C4-2B (cell line): ENCODE results near the gene RPS6KB1.

Experiments
- H3K27ac ChIP-seq: fragments of 450-650 bp; 2 replicates; pipeline ENCODE4 v1.5.1; 2017
- CTCF ChIP-seq: fragments of 450-650 bp; conservative IDR thresholded peaks from 2 replicates; pipeline ENCODE4 v1.5.1; 2017; ENCODE audit warnings: mild to moderate bottlenecking
- ZFX ChIP-seq: fragments of 450-650 bp; IDR thresholded peaks from 2 replicates; pipeline ENCODE4 v1.6.1; 2017

The RPS6KB1 gene

GRCh38 chr17:59859444-59860025 is 33.4 kb upstream of the RPS6KB1 start:
- H3K27ac ChIP-seq: no peak overlapping the region

GRCh38 chr17:59863616-59864015 is 29.3 kb upstream of the RPS6KB1 start:
- no peak for TF ChIP-seq CTCF
- no peak for TF ChIP-seq ZFX
- H3K27ac ChIP-seq: peak overlapping the region; percentile 55

More at GRCh38 chr17:59859444-59860025, 33.4 kb upstream of the RPS6KB1 start:
- TF ChIP-seq ZFX (no peak), CTCF (peak; percentile 58)

GRCh38 chr17:59869941-59870218 is 23.0 kb upstream of the RPS6KB1 start:
- peak overlapping the region; percentile 85 for H3K27ac ChIP-seq
- no peak for TF ChIP-seq ZFX
- TF ChIP-seq CTCF: no peak

GRCh38 chr17:59870482-59870881 is 22.4 kb upstream of the RPS6KB1 start:
- peak overlapping the region; percentile 85 for H3K27ac ChIP-seq
- no peak for TF ChIP-seq ZFX
- TF ChIP-seq CTCF: no peak

GRCh38 chr17:59872351-59872750 is 20.6 kb upstream of the RPS6KB1 start:
- peak overlapping the region; percentile 85 for H3K27ac ChIP-seq
- TF ChIP-seq ZFX (no peak), CTCF (no peak)

- H3K27ac ChIP-seq: peak overlapping the region; percentile 31
Measured at GRCh38 chr17:59873414-59873813, 19.5 kb upstream of the RPS6KB1 start.

- TF ChIP-seq CTCF: no peak
- no peak for TF ChIP-seq ZFX
- no peak overlapping the region for H3K27ac ChIP-seq
Measured at GRCh38 chr17:59874376-59874775, 18.5 kb upstream of the RPS6KB1 start.

GRCh38 chr17:59876107-59876506 is 16.8 kb upstream of the RPS6KB1 start:
- no peak overlapping the region for H3K27ac ChIP-seq
- no peak for TF ChIP-seq CTCF
- TF ChIP-seq ZFX: no peak
